A549 (cell line): Measurements from ENCODE around the gene CBX3. TPM values are rescaled to one million over a fixed set of nuclear protein-coding genes. Genes with fewer than 3 reads are reported as not detected.

Experiments
- ATAC-seq, 2 experiments: fragments of 200-7000 bp in 1 of 2; fragments of >200 bp in 1 of 2; cut with Nextera tagmentation in 1 of 2; cut with Tn5 transposase in 1 of 2; 3 replicates each; pipeline versions ENCODE4 v1.8.0 to v1.9.1; 2018 to 2020; ENCODE audit warnings: mild to moderate bottlenecking in 1 of 2, moderate library complexity in 1 of 2
- CTCF ChIA-PET: fragments of 300-600 bp; sonication (Branson Sonifier 250); formaldehyde crosslinking; extraction: SDS; loops from one replicate; lab custom pipeline; 2021; ENCODE audit warnings: antibody characterized with exemption, inconsistent platforms; lab: Yijun Ruan, JAX
- POLR2A ChIA-PET: fragments of 350-600 bp; formaldehyde crosslinking; extraction: SDS; loops from one replicate; lab custom pipeline; 2021; ENCODE audit warnings: antibody characterized with exemption, inconsistent platforms; lab: Yijun Ruan, JAX
- DNase-seq, 2 experiments: peaks; one replicate each; pipeline versions ENCODE4 v3.0.0 to v3.0.0-alpha.2; 2011 to 2016; ENCODE audit warnings: low read depth in 1 of 2, low spot score in 1 of 2
- FAIRE-seq: peaks from 2 replicates; lab custom pipeline; 2011; peaks lifted over from hg19 to GRCh38; lab: Jason Lieb, UNC
- H3K27ac ChIP-seq, 2 experiments: fragments of >200 bp; sonication (Bioruptor Twin); formaldehyde crosslinking; 3 replicates each; pipeline ENCODE4 v1.5.1; 2016 to 2017
- H3K4me1 ChIP-seq: fragments of >200 bp; sonication (Bioruptor Twin); formaldehyde crosslinking; 3 replicates; pipeline ENCODE4 v1.6.1; 2016
- H3K4me2 ChIP-seq: fragments of >200 bp; sonication (Bioruptor Twin); formaldehyde crosslinking; 3 replicates; pipeline ENCODE4 v1.6.1; 2016
- H3K4me3 ChIP-seq: fragments of >200 bp; sonication (Bioruptor Twin); formaldehyde crosslinking; 3 replicates; pipeline ENCODE4 v1.5.1; 2016
- H3K9me3 ChIP-seq: fragments of >200 bp; sonication (Bioruptor Twin); formaldehyde crosslinking; 3 replicates; pipeline ENCODE4 v1.6.1; 2016
- BCL3 ChIP-seq: fragments of >200 bp; sonication (Bioruptor Twin); formaldehyde crosslinking; IDR thresholded peaks from 3 replicates; pipeline ENCODE4 v1.6.1; 2016
- CBX8 ChIP-seq: fragments of 200-600 bp; sonication (generic); IDR thresholded peaks from 2 replicates; pipeline ENCODE4 v1.6.1; 2016
- CHD4 ChIP-seq: fragments of 200-600 bp; sonication (generic); IDR thresholded peaks from 2 replicates; pipeline ENCODE4 v1.6.1; 2016; ENCODE audit warnings: antibody characterized with exemption, mild to moderate bottlenecking, borderline replicate concordance
- E2F6 ChIP-seq: IDR thresholded peaks from 2 replicates; pipeline ENCODE4 v1.6.1; 2012; ENCODE audit warnings: low read depth, borderline replicate concordance
- FOSB ChIP-seq: fragments of 250-450 bp; sonication (Bioruptor Pico); IDR thresholded peaks from 2 replicates; pipeline ENCODE4 v1.5.0; 2020; ENCODE audit warnings: mild to moderate bottlenecking, moderate library complexity
- FOXS1 ChIP-seq: fragments of 250-450 bp; sonication (Bioruptor Pico); IDR thresholded peaks from 2 replicates; pipeline ENCODE4 v1.5.0; 2020; ENCODE audit warnings: mild to moderate bottlenecking, moderate library complexity
- HEYL ChIP-seq: fragments of 250-450 bp; sonication (Bioruptor Pico); IDR thresholded peaks from 2 replicates; pipeline ENCODE4 v1.8.0; 2021; ENCODE audit warnings: mild to moderate bottlenecking, moderate library complexity
- HOXA7 ChIP-seq: fragments of 250-450 bp; sonication (Bioruptor Pico); IDR thresholded peaks from 2 replicates; pipeline ENCODE4 v1.5.0; 2020; ENCODE audit warnings: mild to moderate bottlenecking, moderate library complexity
- HOXB5 ChIP-seq: fragments of 250-450 bp; sonication (Bioruptor Pico); IDR thresholded peaks from 2 replicates; pipeline ENCODE4 v1.5.0; 2020; ENCODE audit warnings: mild to moderate bottlenecking, moderate library complexity
- KDM5A ChIP-seq: fragments of 200-600 bp; sonication (generic); IDR thresholded peaks from 2 replicates; pipeline ENCODE4 v1.6.1; 2016; ENCODE audit warnings: antibody characterized with exemption, mild to moderate bottlenecking
- MAFK ChIP-seq: fragments of 450-650 bp; IDR thresholded peaks from 2 replicates; pipeline ENCODE4 v1.6.1; 2014; ENCODE audit not compliant: partially characterized antibody
- MYC ChIP-seq: IDR thresholded peaks from 2 replicates; pipeline ENCODE4 v1.6.1; 2012; ENCODE audit warnings: mild to moderate bottlenecking, inconsistent platforms, low read length, improper control_type of control experiment, borderline replicate concordance
- NPAS2 ChIP-seq: fragments of 250-450 bp; sonication (Bioruptor Pico); IDR thresholded peaks from 2 replicates; pipeline ENCODE4 v1.8.0; 2022; ENCODE audit warnings: mild to moderate bottlenecking, moderate library complexity, borderline replicate concordance
- PBX3 ChIP-seq: IDR thresholded peaks from 2 replicates; pipeline ENCODE4 v1.6.1; 2012
- POLR2A ChIP-seq: IDR thresholded peaks from 2 replicates; pipeline ENCODE4 v1.6.1; 2012; ENCODE audit warnings: mild to moderate bottlenecking, low read length
- POLR2AphosphoS2 ChIP-seq: conservative IDR thresholded peaks from 2 replicates; pipeline ENCODE4 v1.6.1; 2012; ENCODE audit warnings: low read length, improper control_type of control experiment, inconsistent platforms
- RAD21 ChIP-seq, 2 experiments: fragments of >200 bp in 1 of 2; sonication (Bioruptor Twin) in 1 of 2; formaldehyde crosslinking in 1 of 2; IDR thresholded peaks in 1 of 2; conservative IDR thresholded peaks in 1 of 2; 2 replicates in 1 of 2; 3 replicates in 1 of 2; pipeline ENCODE4 v1.6.1; 2012 to 2018; ENCODE audit warnings: inconsistent platforms in 1 of 2
- RARB ChIP-seq: fragments of 250-450 bp; sonication (Bioruptor Pico); IDR thresholded peaks from 2 replicates; pipeline ENCODE4 v1.8.0; 2021; ENCODE audit warnings: mild to moderate bottlenecking, moderate library complexity
- REST ChIP-seq: fragments of 200-600 bp; sonication (generic); IDR thresholded peaks from 2 replicates; pipeline ENCODE4 v1.6.1; 2016; ENCODE audit warnings: antibody characterized with exemption, mild to moderate bottlenecking, moderate library complexity
- RFX5 ChIP-seq: fragments of 450-650 bp; IDR thresholded peaks from 2 replicates; pipeline ENCODE4 v1.7.1; 2014; ENCODE audit warnings: antibody characterized with exemption, mild to moderate bottlenecking, moderate library complexity
- SMC3 ChIP-seq: fragments of >200 bp; sonication (Bioruptor Twin); formaldehyde crosslinking; IDR thresholded peaks from 3 replicates; pipeline ENCODE4 v1.6.1; 2018; ENCODE audit warnings: inconsistent platforms
- ZC3H11A ChIP-seq: fragments of 450-650 bp; IDR thresholded peaks from 2 replicates; pipeline ENCODE4 v1.6.1; 2014; ENCODE audit warnings: antibody characterized with exemption, mild to moderate bottlenecking
- ZFP36 ChIP-seq: fragments of 450-650 bp; IDR thresholded peaks from 2 replicates; pipeline ENCODE4 v1.6.1; 2014; ENCODE audit warnings: borderline replicate concordance; ENCODE audit not compliant: partially characterized antibody
- ZSCAN20 ChIP-seq: fragments of 250-450 bp; sonication (Bioruptor Pico); IDR thresholded peaks from 2 replicates; pipeline ENCODE4 v1.8.0; 2022; ENCODE audit warnings: mild to moderate bottlenecking, moderate library complexity
- WGBS: methylation state at CpG from one replicate; pipeline ENCODE4 v1.1.6; 2017; ENCODE audit errors: missing lambda C conversion rate; 5-methylcytosine and 5-hydroxymethylcytosine counted together
- polyA plus RNA-seq, 4 experiments: library from polyadenylated mRNA; depleted of rRNA in 3 of 4; stranded (reverse); fragments of >200 nt; fragmentation: RNase III in 1 of 4; extraction: RNeasy Plus Mini Kit Qiagen cat#74134 plus additional on column Dnase treatment in 1 of 4; gene quantifications; 2 replicates in 3 of 4; 3 replicates in 1 of 4; pipeline ENCODE4 v1.2.3, GENCODE V29; 2011 to 2017

The CBX3 gene
- polyA plus RNA-seq, 2 of the 4 experiments (the other 2 are of a cell fraction), result 275 to 288 TPM

- Histone ChIP-seq H3K4me2 (peak overlapping the region; percentile 7; the same call in 2 of the 3 replicates), H3K27ac (peak overlapping the region in 1 of 2 experiments; percentile 23; a peak in 1 of 6 replicates), H3K9me3 (no peaks in the 10 kb centered on the region), H3K4me3 (no peak overlapping the region), H3K4me1 (peaks cover 84% of the 10 kb centered on the region)
- DNase-seq (no peak), FAIRE-seq (peak; percentile 23), ATAC-seq (peak in 1 of 2 experiments; percentile 1; a peak in 3 of 6 replicates)
- ChIA-PET CTCF (interaction anchor here (0.8 to 1.8 kb wide), 2 partner anchors 13 to 34 kb away, joined by 3 to 4 read pairs; no protein-coding TSS in a partner anchor), POLR2A (interaction anchor here (0.6 kb wide), 1 partner anchor 24 kb away, joined by 4 read pairs; no protein-coding TSS in a partner anchor)
- 88% methylated on average over 10 of the region's 10 CpGs for WGBS
- TF ChIP-seq CBX8, result no peak
- no peak for TF ChIP-seq MAFK
- TF ChIP-seq REST, result no peak; the same call in 1 of the 2 replicates
- no peak for TF ChIP-seq ZFP36
- TF ChIP-seq FOSB (CRISPR knock-in tag), result 0 out of 2 replicates have a peak, but pooled peaks have one; percentile 35
- TF ChIP-seq HOXB5, result no peak
- TF ChIP-seq ZSCAN20 (CRISPR knock-in tag), result no peak
- no peak for TF ChIP-seq POLR2A
- TF ChIP-seq FOXS1, result no peak
- TF ChIP-seq NPAS2 (CRISPR knock-in tag), result no peak
- TF ChIP-seq RFX5, result no peak
- TF ChIP-seq ZC3H11A, result no peak
- TF ChIP-seq KDM5A, result no peak
- no peak for TF ChIP-seq PBX3
- TF ChIP-seq BCL3, result no peak
- no peak for TF ChIP-seq RAD21 (conservative IDR thresholded peaks at IDR 0.05 in 1 of 2, IDR thresholded peaks at IDR 0.05 in 1 of 2)
- TF ChIP-seq RARB (CRISPR knock-in tag), result no peak
- TF ChIP-seq HOXA7 (CRISPR knock-in tag), result 0 out of 2 replicates have a peak, but pooled peaks have one; percentile 41
- TF ChIP-seq E2F6, result no peak
- TF ChIP-seq CHD4, result no peak
- TF ChIP-seq MYC, result no peak
- TF ChIP-seq POLR2AphosphoS2, result peak; percentile 95
- TF ChIP-seq SMC3, result no peak
- no peak for TF ChIP-seq HEYL
These were observed 16.3 kb upstream of the CBX3 start for GRCh38 chr7:26185131-26185843.
